IgD-negative memory B cell (primary cell): Measurements from ENCODE around the gene SDF4. TPM values are rescaled to one million over a fixed set of nuclear protein-coding genes. Genes with fewer than 3 reads are reported as not detected.

Source experiments
- H3K27ac Mint-ChIP-seq, 3 donors: one replicate each; pipeline ENCODE4 v1.8.0; 2020 to 2022; ENCODE audit warnings: mild to moderate bottlenecking in 3 of 3, mixed read lengths in 3 of 3, moderate library complexity in 1 of 3
- H3K27me3 Mint-ChIP-seq: one replicate; pipeline ENCODE4 v1.8.0; 2021; ENCODE audit warnings: mixed read lengths
- H3K36me3 Mint-ChIP-seq: one replicate; pipeline ENCODE4 v1.8.0; 2020; ENCODE audit warnings: mild to moderate bottlenecking, mixed read lengths
- H3K4me1 Mint-ChIP-seq, 3 donors: one replicate each; pipeline ENCODE4 v1.8.0; 2020 to 2022; ENCODE audit warnings: mixed read lengths in 3 of 3, mild to moderate bottlenecking in 1 of 3
- H3K4me3 Mint-ChIP-seq, 4 donors: one replicate each; pipeline ENCODE4 v1.8.0; 2020 to 2022; ENCODE audit warnings: mild to moderate bottlenecking in 4 of 4, mixed read lengths in 4 of 4, moderate library complexity in 3 of 4
- H3K9me3 Mint-ChIP-seq, 3 donors: one replicate each; pipeline ENCODE4 v1.8.0; 2020 to 2021; ENCODE audit warnings: mixed read lengths in 3 of 3, mild to moderate bottlenecking in 1 of 3
- polyA plus RNA-seq: library from polyadenylated mRNA; unstranded; fragments of 300-500 nt; fragmentation: Illumina TruSeq; gene quantifications from one replicate; pipeline ENCODE4 v1.2.3, GENCODE V29; 2021

The SDF4 gene
- 121 TPM for polyA plus RNA-seq

- H3K27me3 Mint-ChIP-seq, result no peaks in the 10 kb centered on the region
- peak within 1 kb of the TSS; percentile 86 to 93 (median 93) for H3K27ac Mint-ChIP-seq
Observed at GRCh38 chr1:1231400-1232207, at the start of gene SDF4. SDF4 (minus strand) TSS chr1:1232001; CDS start chr1:1228772, 3,229 bp downstream.

GRCh38 chr1:1280782-1281481 is 49.1 kb upstream of the SDF4 start:
- H3K4me1 Mint-ChIP-seq, result no peaks in the 10 kb centered on the region
- H3K27ac Mint-ChIP-seq, result no peak overlapping the region
- no peak overlapping the region for H3K4me3 Mint-ChIP-seq
- no peaks in the 10 kb centered on the region for H3K27me3 Mint-ChIP-seq
- H3K9me3 Mint-ChIP-seq, result no peaks in the 10 kb centered on the region
- no peaks in the 10 kb centered on the region for H3K36me3 Mint-ChIP-seq

More at GRCh38 chr1:1231400-1232207, at the start of gene SDF4:
- H3K36me3 Mint-ChIP-seq, result no peaks in the 10 kb centered on the region
- H3K9me3 Mint-ChIP-seq, result no peaks in the 10 kb centered on the region
- peak within 1 kb of the TSS; percentile 91 to 97 (median 95) for H3K4me3 Mint-ChIP-seq
- H3K4me1 Mint-ChIP-seq, result peaks cover 3 to 20% (median 19%) of the 10 kb centered on the region in 3 donors

- H3K4me1 Mint-ChIP-seq, result no peaks in the 10 kb centered on the region
- peak overlapping the region in 2 of 4 donors; percentile 48 to 75 for H3K4me3 Mint-ChIP-seq
- no peaks in the 10 kb centered on the region for H3K27me3 Mint-ChIP-seq
- peaks cover 2% of the 10 kb centered on the region for H3K36me3 Mint-ChIP-seq
- H3K27ac Mint-ChIP-seq, result no peak overlapping the region
- H3K9me3 Mint-ChIP-seq, result no peaks in the 10 kb centered on the region
Observed at GRCh38 chr1:1279028-1279427, 47.2 kb upstream of the SDF4 start.

GRCh38 chr1:1278620-1279019 is 46.8 kb upstream of the SDF4 start:
- H3K27ac Mint-ChIP-seq, result no peak overlapping the region
- H3K27me3 Mint-ChIP-seq, result no peaks in the 10 kb centered on the region
- no peaks in the 10 kb centered on the region for H3K9me3 Mint-ChIP-seq
- peaks cover 2% of the 10 kb centered on the region for H3K36me3 Mint-ChIP-seq
- H3K4me1 Mint-ChIP-seq, result no peaks in the 10 kb centered on the region
- peak overlapping the region in 2 of 4 donors; percentile 48 to 75 for H3K4me3 Mint-ChIP-seq

- Mint-ChIP-seq H3K4me3 (peak overlapping the region; percentile 25 to 81 (median 52)), H3K4me1 (peaks cover 10 to 15% (median 12%) of the 10 kb centered on the region in 3 donors), H3K9me3 (no peaks in the 10 kb centered on the region), H3K27me3 (no peaks in the 10 kb centered on the region), H3K27ac (peak overlapping the region in 1 of 3 donors; percentile 39), H3K36me3 (peaks cover 2% of the 10 kb centered on the region)
Observed at GRCh38 chr1:1275836-1276235, 44.0 kb upstream of the SDF4 start.

- no peaks in the 10 kb centered on the region for H3K9me3 Mint-ChIP-seq
- H3K36me3 Mint-ChIP-seq, result peaks cover 2% of the 10 kb centered on the region
- H3K27ac Mint-ChIP-seq, result peak overlapping the region in 1 of 3 donors; percentile 59
- H3K4me1 Mint-ChIP-seq, result peaks cover 12 to 23% (median 19%) of the 10 kb centered on the region in 3 donors
- H3K4me3 Mint-ChIP-seq, result peak overlapping the region; percentile 67 to 84 (median 72)
- H3K27me3 Mint-ChIP-seq, result no peaks in the 10 kb centered on the region
Observed at GRCh38 chr1:1274931-1275431, 43.2 kb upstream of the SDF4 start.

- no peaks in the 10 kb centered on the region for H3K9me3 Mint-ChIP-seq
- H3K4me3 Mint-ChIP-seq, result peak overlapping the region; percentile 67 to 84 (median 76)
- H3K27ac Mint-ChIP-seq, result peak overlapping the region in 1 of 3 donors; percentile 59
- peaks cover 15 to 26% (median 22%) of the 10 kb centered on the region in 3 donors for H3K4me1 Mint-ChIP-seq
- no peaks in the 10 kb centered on the region for H3K27me3 Mint-ChIP-seq
- peaks cover 2% of the 10 kb centered on the region for H3K36me3 Mint-ChIP-seq
Observed at GRCh38 chr1:1274299-1274930, 42.6 kb upstream of the SDF4 start.

GRCh38 chr1:1273512-1274298 is 41.9 kb upstream of the SDF4 start, which contains the start of gene UBE2J2:
UBE2J2 (minus strand) TSS chr1:1273854; CDS start chr1:1267992, 5,862 bp downstream.
- Mint-ChIP-seq H3K9me3 (no peaks in the 10 kb centered on the region), H3K27ac (peak within 1 kb of the TSS; percentile 53 to 90 (median 81)), H3K4me1 (peaks cover 15 to 26% (median 24%) of the 10 kb centered on the region in 3 donors), H3K36me3 (peaks cover 2% of the 10 kb centered on the region), H3K27me3 (no peaks in the 10 kb centered on the region), H3K4me3 (peak within 1 kb of the TSS; percentile 88 to 94 (median 91))

GRCh38 chr1:1273209-1273511 is 41.4 kb upstream of the SDF4 start:
- Mint-ChIP-seq H3K36me3 (peaks cover 2% of the 10 kb centered on the region), H3K4me3 (peak overlapping the region; percentile 88 to 94 (median 91)), H3K9me3 (no peaks in the 10 kb centered on the region), H3K4me1 (peaks cover 15 to 26% (median 24%) of the 10 kb centered on the region in 3 donors), H3K27me3 (no peaks in the 10 kb centered on the region), H3K27ac (peak overlapping the region; percentile 53 to 90 (median 81))

GRCh38 chr1:1272341-1273208 is 40.8 kb upstream of the SDF4 start:
- Mint-ChIP-seq H3K27me3 (no peaks in the 10 kb centered on the region), H3K4me1 (peaks cover 15 to 26% (median 24%) of the 10 kb centered on the region in 3 donors)

GRCh38 chr1:1270813-1271212 is 39.0 kb upstream of the SDF4 start:
- Mint-ChIP-seq H3K27me3 (no peaks in the 10 kb centered on the region), H3K27ac (peak overlapping the region in 2 of 3 donors; percentile 13 to 85), H3K36me3 (peaks cover 2% of the 10 kb centered on the region), H3K4me3 (peak overlapping the region; percentile 41 to 92 (median 89)), H3K9me3 (no peaks in the 10 kb centered on the region), H3K4me1 (peaks cover 15 to 26% (median 26%) of the 10 kb centered on the region in 3 donors)

More at GRCh38 chr1:1272341-1273208, 40.8 kb upstream of the SDF4 start:
- Mint-ChIP-seq H3K36me3 (peaks cover 2% of the 10 kb centered on the region), H3K9me3 (no peaks in the 10 kb centered on the region), H3K4me3 (peak overlapping the region; percentile 88 to 94 (median 91)), H3K27ac (peak overlapping the region; percentile 53 to 90 (median 81))

- Mint-ChIP-seq H3K27me3 (no peaks in the 10 kb centered on the region), H3K36me3 (no peaks in the 10 kb centered on the region), H3K4me1 (peaks cover 15 to 26% (median 26%) of the 10 kb centered on the region in 3 donors), H3K27ac (no peak overlapping the region), H3K4me3 (no peak overlapping the region), H3K9me3 (no peaks in the 10 kb centered on the region)
Observed at GRCh38 chr1:1268284-1268682, 36.5 kb upstream of the SDF4 start.

GRCh38 chr1:1267488-1268283 is 35.9 kb upstream of the SDF4 start:
- H3K9me3 Mint-ChIP-seq, result no peaks in the 10 kb centered on the region
- no peaks in the 10 kb centered on the region for H3K36me3 Mint-ChIP-seq
- peaks cover 12 to 26% (median 24%) of the 10 kb centered on the region in 3 donors for H3K4me1 Mint-ChIP-seq
- peak overlapping the region in 1 of 4 donors; percentile 53 for H3K4me3 Mint-ChIP-seq
- no peaks in the 10 kb centered on the region for H3K27me3 Mint-ChIP-seq
- no peak overlapping the region for H3K27ac Mint-ChIP-seq
